Cardiac fibroblast (primary cell): Measurements from ENCODE around the gene TP73.

ENCODE experiments used
- DNase-seq, 2 donors: peaks; one replicate each; pipeline versions ENCODE4 v3.0.0 to v3.0.0-alpha.2; 2010; ENCODE audit warnings: low read depth in 2 of 2
- H3K4me3 ChIP-seq, 2 donors: replicated peaks in 1 of 2; 1 replicate in 1 of 2; 2 replicates in 1 of 2; pipeline ENCODE4 v1.5.1; 2011; ENCODE audit warnings: low read depth in 2 of 2, low read length in 2 of 2, mild to moderate bottlenecking in 2 of 2, moderate library complexity in 1 of 2
- CTCF ChIP-seq: IDR thresholded peaks from one replicate; pipeline ENCODE4 v1.5.1; 2011; ENCODE audit warnings: low read depth, mild to moderate bottlenecking, low read length, inconsistent platforms

Gene TP73

GRCh38 chr1:3636531-3636930, 15.8 kb upstream of the TP73 start:
- H3K4me3 ChIP-seq: no peak overlapping the region
- TF ChIP-seq CTCF: no peak
- DNase-seq: no peak

GRCh38 chr1:3638027-3638426, 14.3 kb upstream of the TP73 start:
- DNase-seq: no peak
- no peak overlapping the region for H3K4me3 ChIP-seq
- TF ChIP-seq CTCF: no peak

- no peak for TF ChIP-seq CTCF
- no peak overlapping the region for H3K4me3 ChIP-seq
- no peak for DNase-seq
Measured at GRCh38 chr1:3638676-3639075, 13.6 kb upstream of the TP73 start.

- DNase-seq: no peak
- no peak for TF ChIP-seq CTCF
- no peak overlapping the region for H3K4me3 ChIP-seq
Measured at GRCh38 chr1:3639397-3639911, 12.9 kb upstream of the TP73 start.

GRCh38 chr1:3640121-3640837, 12.0 kb upstream of the TP73 start:
- no peak for DNase-seq
- TF ChIP-seq CTCF: no peak
- H3K4me3 ChIP-seq: no peak overlapping the region

- no peak for DNase-seq
- H3K4me3 ChIP-seq: no peak overlapping the region
- no peak for TF ChIP-seq CTCF
Measured at GRCh38 chr1:3641046-3641760, 11.1 kb upstream of the TP73 start.
